GM12878 (cell line): ENCODE measurements around the gene TYRO3. TPM values are rescaled to one million over a fixed set of nuclear protein-coding genes. Genes with fewer than 3 reads are reported as not detected.

Experiments used
- ATAC-seq: fragments of 200-7000 bp; cut with Tn5 transposase; 3 replicates; pipeline ENCODE4 v1.9.1; 2020; ENCODE audit warnings: mild to moderate bottlenecking, moderate library complexity
- BruUV-seq: library from RNA; stranded (reverse); fragments of 400-500 nt; replicated peaks from 2 replicates; lab custom pipeline; 2021; lab: Mats Ljungman, UMichigan
- CTCF ChIA-PET: fragments of 300-600 bp; sonication (Branson Sonifier 250); formaldehyde crosslinking; extraction: SDS; loops from one replicate; lab custom pipeline; 2021; ENCODE audit warnings: inconsistent platforms; lab: Yijun Ruan, JAX
- POLR2A ChIA-PET: fragments of 350-600 bp; formaldehyde crosslinking; extraction: SDS; loops from one replicate; lab custom pipeline; 2021; ENCODE audit warnings: inconsistent platforms; lab: Charles Lee
- RAD21 ChIA-PET: fragments of 300-600 bp; sonication (Branson Sonifier 250); formaldehyde crosslinking; loops from one replicate; lab custom pipeline; 2023; ENCODE audit warnings: antibody characterized with exemption; ENCODE audit not compliant: unreplicated experiment; lab: Charles Lee
- SMC1A ChIA-PET: fragments of 300-600 bp; sonication (Branson Sonifier 250); formaldehyde crosslinking; loops from one replicate; lab custom pipeline; 2023; ENCODE audit not compliant: unreplicated experiment, uncharacterized antibody; lab: Charles Lee
- DNase-seq: peaks from one replicate; pipeline ENCODE4 v3.0.0-alpha.2; 2011; ENCODE audit warnings: low read depth, low spot score
- FAIRE-seq: peaks from 3 replicates; lab custom pipeline; 2011; peaks lifted over from hg19 to GRCh38; lab: Jason Lieb, UNC
- H2AFZ ChIP-seq: 2 replicates; pipeline ENCODE4 v1.6.0; 2011; ENCODE audit warnings: low read depth, low read length, control low read depth; ENCODE audit not compliant: control insufficient read depth
- H3K27ac ChIP-seq: 2 replicates; pipeline ENCODE4 v1.5.1; 2011; ENCODE audit warnings: control low read depth; ENCODE audit not compliant: control insufficient read depth, insufficient read depth
- H3K27me3 ChIP-seq, 2 experiments: replicated peaks in 1 of 2; 2 replicates each; pipeline versions ENCODE4 v1.6.0 to v1.6.1; 2011; ENCODE audit warnings: low read length in 1 of 2; ENCODE audit not compliant: control insufficient read depth in 2 of 2, insufficient read depth in 2 of 2
- H3K36me3 ChIP-seq, 2 experiments: 2 replicates each; pipeline ENCODE4 v1.5.1; 2011; ENCODE audit warnings: low read length in 1 of 2; ENCODE audit not compliant: control insufficient read depth in 2 of 2, insufficient read depth in 2 of 2
- H3K4me1 ChIP-seq: 2 replicates; pipeline ENCODE4 v1.6.1; 2011; ENCODE audit warnings: mild to moderate bottlenecking, low read length, moderate library complexity, mixed read lengths; ENCODE audit not compliant: control insufficient read depth, insufficient read depth
- H3K4me2 ChIP-seq: 2 replicates; pipeline ENCODE4 v1.6.0; 2011; ENCODE audit warnings: control low read depth; ENCODE audit not compliant: control insufficient read depth, insufficient read depth
- H3K4me3 ChIP-seq: fragments of 200-600 bp; sonication (generic); 2 replicates; pipeline ENCODE4 v1.5.1; 2016
- H3K79me2 ChIP-seq: 2 replicates; pipeline ENCODE4 v1.6.0; 2011; ENCODE audit warnings: low read length; ENCODE audit not compliant: control insufficient read depth, insufficient read depth
- H3K9ac ChIP-seq: 2 replicates; pipeline ENCODE4 v1.8.0; 2011; ENCODE audit warnings: low read length, control low read depth, mixed read lengths; ENCODE audit not compliant: control insufficient read depth, insufficient read depth
- H3K9me3 ChIP-seq: replicated peaks from 3 replicates; pipeline ENCODE4 v1.5.1; 2011; ENCODE audit warnings: mild to moderate bottlenecking, low read length; ENCODE audit not compliant: control insufficient read depth, insufficient read depth
- H4K20me1 ChIP-seq: 2 replicates; pipeline ENCODE4 v1.6.0; 2011; ENCODE audit not compliant: control insufficient read depth, insufficient read depth
- DPF2 ChIP-seq: fragments of 450-650 bp; IDR thresholded peaks from 2 replicates; pipeline ENCODE4 v1.6.1; 2017; ENCODE audit warnings: mild to moderate bottlenecking
- HSF1 ChIP-seq: fragments of 150-350 bp; IDR thresholded peaks from 2 replicates; pipeline ENCODE4 v1.6.1; 2014; ENCODE audit warnings: mild to moderate bottlenecking, low read depth, low read length
- NR2C2 ChIP-seq: IDR thresholded peaks from 2 replicates; pipeline ENCODE4 v1.6.1; 2011; ENCODE audit warnings: borderline replicate concordance, low read depth; ENCODE audit not compliant: control insufficient read depth, insufficient read length
- STAT1 ChIP-seq: fragments of 450-650 bp; conservative IDR thresholded peaks from 2 replicates; pipeline ENCODE4 v1.6.1; 2014; ENCODE audit warnings: antibody characterized with exemption, mild to moderate bottlenecking
- WGBS: methylation state at CpG from one replicate; pipeline ENCODE4 v1.1.6; 2016; ENCODE audit warnings: low lambda C conversion rate; ENCODE audit not compliant: insufficient replicate concordance, insufficient coverage; ENCODE audit errors: missing lambda C conversion rate; 5-methylcytosine and 5-hydroxymethylcytosine counted together
- in situ Hi-C: fragments of 300-500 bp; cut with MboI; formaldehyde crosslinking; loops from 9 replicates; pipeline ENCODE4 v1.14.3; 2018; ENCODE audit warnings: mixed read lengths
- intact Hi-C: fragments of 100-400 bp; cut with micrococcal nuclease; formaldehyde crosslinking; loops from one replicate; pipeline ENCODE4 v1.14.2; 2022; ENCODE audit not compliant: unreplicated experiment
- polyA plus RNA-seq, 11 experiments: library from polyadenylated mRNA; depleted of rRNA in 4 of 11; unstranded in 6 of 11; stranded (reverse) in 5 of 11; fragments of >200 nt; fragmentation: Nextera tagmentation in 4 of 11; fragmentation: Illumina TruSeq in 1 of 11; extraction: Ambion mirVana in 4 of 11; extraction: Trizol in 1 of 11; gene quantifications; 1 replicate in 1 of 11; 2 replicates in 10 of 11; pipeline versions ENCODE4 v1.2.1 to v1.2.3, GENCODE V29; 2011 to 2016; ENCODE audit warnings: inconsistent platforms in 2 of 11, missing spikeins in 2 of 11, low read depth in 1 of 11
- total RNA-seq, 4 experiments: library from RNA; depleted of rRNA in 3 of 4; stranded (reverse); fragments of >200 nt in 3 of 4; fragmentation: Illumina TruSeq in 1 of 4; extraction: Trizol in 1 of 4; gene quantifications; 2 replicates each; pipeline versions ENCODE4 v1.2.1 to v1.2.3, GENCODE V29; 2013 to 2021

TYRO3 gene
- total and polyA plus RNA-seq, 10 of the 15 experiments (the other 5 are each of a cell fraction or from before 2014, with no cell fraction given): 0.06 to 0.28 (median 0.13) TPM; not detected in 4

GRCh38 chr15:41584636-41585126 is 25.7 kb downstream of the TYRO3 start:
- POLR2A ChIA-PET: interaction anchor here (0.7 kb wide), 1 partner anchor 89 kb away, joined by 3 read pairs; no protein-coding TSS in a partner anchor
- in situ Hi-C loops: no loop called here

More at GRCh38 chr15:41584636-41585126, 25.7 kb downstream of the TYRO3 start:
- ChIA-PET CTCF (interaction anchor here (1.6 kb wide), 1 partner anchor 119 kb away, joined by 4 read pairs; no protein-coding TSS in a partner anchor), RAD21 (interaction anchor here (1.3 kb wide), 1 partner anchor 27 kb away, joined by 3 read pairs; no protein-coding TSS in a partner anchor), SMC1A (no interaction called here)
- Histone ChIP-seq H3K27ac (no peak overlapping the region), H3K4me2 (no peak overlapping the region), H3K79me2 (no peaks in the 10 kb centered on the region), H3K9me3 (no peaks in the 10 kb centered on the region), H4K20me1 (no peaks in the 10 kb centered on the region), H3K9ac (no peak overlapping the region), H2AFZ (no peak overlapping the region), H3K36me3 (no peaks in the 10 kb centered on the region), H3K27me3 (peaks cover 4 to 8% of the 10 kb centered on the region in 2 experiments), H3K4me1 (no peaks in the 10 kb centered on the region), H3K4me3 (no peak overlapping the region)
- DNase-seq (no peak), FAIRE-seq (no peak), ATAC-seq (no peak)
- no TSS peak for BruUV-seq
- intact Hi-C loops: no loop called here
- TF ChIP-seq HSF1 (no peak), DPF2 (no peak), NR2C2 (no peak), STAT1 (no peak)
- WGBS: 81% methylated on average over 7 of the region's 7 CpGs
